Mammary epithelial cell (primary cell): Measurements from ENCODE around the gene GCGR.

ENCODE experiments used
- CTCF ChIP-seq, 2 donors: IDR thresholded peaks in 1 of 2; conservative IDR thresholded peaks in 1 of 2; 2 replicates each; pipeline ENCODE4 v1.5.1; 2011 to 2012; ENCODE audit warnings: inconsistent platforms in 2 of 2, low read length in 2 of 2, mild to moderate bottlenecking in 2 of 2, control low read depth in 1 of 2, low read depth in 1 of 2; ENCODE audit not compliant: insufficient read depth in 1 of 2; ENCODE audit errors: extremely low read depth in 1 of 2
- EZH2 ChIP-seq: IDR thresholded peaks from 2 replicates; pipeline ENCODE4 v1.6.1; 2012; ENCODE audit warnings: low read length, inconsistent platforms, borderline replicate concordance

- TF ChIP-seq CTCF (conservative IDR thresholded peaks at IDR 0.05 in 1 of 2, IDR thresholded peaks at IDR 0.05 in 1 of 2; ENCODE audit: extremely low read depth in 1 of 2, insufficient read depth in 1 of 2, low read depth in 1 of 2, low read length in 2 of 2) = no peak
- TF ChIP-seq EZH2 = no peak
Observed at GRCh38 chr17:81813371-81813684, 9.4 kb downstream of the GCGR start.
